ENCODE data around the gene KPNA1.

Gene KPNA1

DNA sequence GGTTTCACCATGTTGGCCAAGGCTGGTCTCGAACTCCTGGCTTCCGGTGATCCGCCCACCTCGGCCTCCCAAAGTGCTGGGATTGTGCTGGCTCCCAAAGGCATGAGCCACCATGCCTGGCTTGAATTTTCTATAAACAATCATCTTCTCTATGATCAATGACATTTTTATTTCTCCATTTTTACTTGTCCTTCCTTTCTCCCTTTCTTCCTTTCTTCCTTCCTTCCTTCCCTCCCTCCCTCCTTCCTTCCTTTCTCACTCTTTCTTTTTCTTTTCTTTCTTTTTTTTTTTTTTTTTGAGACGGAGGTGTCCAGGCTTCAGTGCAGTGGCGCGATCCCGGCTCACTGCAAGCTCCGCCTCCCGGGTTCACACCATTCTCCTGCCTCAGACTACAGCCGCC, 8.6 kb upstream of the KPNA1 start:
- Histone ChIP-seq H3K79me2 (ENCODE audit: low read length) (no peaks in the 10 kb centered on the region), H3K4me2 (ENCODE audit: low read length) (no peak overlapping the region), H3K36me3 (replicated peaks; ENCODE audit: low read depth, low read length) (peaks cover 15% of the 10 kb centered on the region), H3K9me3 (ENCODE audit: insufficient read depth, low read length) (no peaks in the 10 kb centered on the region), H3K4me1 (ENCODE audit: low read length) (peaks cover 5% of the 10 kb centered on the region; the same call in 1 of the 2 replicates), H4K20me1 (ENCODE audit: insufficient read depth, low read length) (no peaks in the 10 kb centered on the region), H3K27ac (ENCODE audit: low read length) (no peak overlapping the region), H3K27me3 (ENCODE audit: low read depth, low read length) (no peaks in the 10 kb centered on the region), H3K9ac (ENCODE audit: low read length) (no peak overlapping the region), H2AFZ (ENCODE audit: low read depth, low read length) (no peak overlapping the region), H3K4me3 (ENCODE audit: low read length) (no peak overlapping the region)
- TF ChIP-seq EZH2phosphoT487 (IDR thresholded peaks at IDR 0.05; ENCODE audit: low read depth) = no peak
- TF ChIP-seq, protein P1, sequence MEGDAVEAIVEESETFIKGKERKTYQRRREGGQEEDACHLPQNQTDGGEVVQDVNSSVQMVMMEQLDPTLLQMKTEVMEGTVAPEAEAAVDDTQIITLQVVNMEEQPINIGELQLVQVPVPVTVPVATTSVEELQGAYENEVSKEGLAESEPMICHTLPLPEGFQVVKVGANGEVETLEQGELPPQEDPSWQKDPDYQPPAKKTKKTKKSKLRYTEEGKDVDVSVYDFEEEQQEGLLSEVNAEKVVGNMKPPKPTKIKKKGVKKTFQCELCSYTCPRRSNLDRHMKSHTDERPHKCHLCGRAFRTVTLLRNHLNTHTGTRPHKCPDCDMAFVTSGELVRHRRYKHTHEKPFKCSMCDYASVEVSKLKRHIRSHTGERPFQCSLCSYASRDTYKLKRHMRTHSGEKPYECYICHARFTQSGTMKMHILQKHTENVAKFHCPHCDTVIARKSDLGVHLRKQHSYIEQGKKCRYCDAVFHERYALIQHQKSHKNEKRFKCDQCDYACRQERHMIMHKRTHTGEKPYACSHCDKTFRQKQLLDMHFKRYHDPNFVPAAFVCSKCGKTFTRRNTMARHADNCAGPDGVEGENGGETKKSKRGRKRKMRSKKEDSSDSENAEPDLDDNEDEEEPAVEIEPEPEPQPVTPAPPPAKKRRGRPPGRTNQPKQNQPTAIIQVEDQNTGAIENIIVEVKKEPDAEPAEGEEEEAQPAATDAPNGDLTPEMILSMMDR (IDR thresholded peaks at IDR 0.05; ENCODE audit: low read depth, low read length) = no peak

GRCh38 chr3:122520861-122521260, 6.1 kb upstream of the KPNA1 start:
- Histone ChIP-seq H3K4me1 (ENCODE audit: low read length) (peaks cover 5% of the 10 kb centered on the region; the same call in 1 of the 2 replicates), H3K9me3 (ENCODE audit: insufficient read depth, low read length) (no peaks in the 10 kb centered on the region), H2AFZ (ENCODE audit: low read depth, low read length) (no peak overlapping the region), H3K27me3 (ENCODE audit: low read depth, low read length) (no peaks in the 10 kb centered on the region), H4K20me1 (ENCODE audit: insufficient read depth, low read length) (no peaks in the 10 kb centered on the region), H3K27ac (ENCODE audit: low read length) (no peak overlapping the region), H3K36me3 (replicated peaks; ENCODE audit: low read depth, low read length) (no peaks in the 10 kb centered on the region), H3K9ac (ENCODE audit: low read length) (no peak overlapping the region), H3K4me3 (ENCODE audit: low read length) (no peak overlapping the region), H3K4me2 (ENCODE audit: low read length) (no peak overlapping the region), H3K79me2 (ENCODE audit: low read length) (no peaks in the 10 kb centered on the region)
- TF ChIP-seq, protein P1 (IDR thresholded peaks at IDR 0.05; ENCODE audit: low read depth, low read length) = no peak
- TF ChIP-seq EZH2phosphoT487 (IDR thresholded peaks at IDR 0.05; ENCODE audit: low read depth) = no peak

DNA sequence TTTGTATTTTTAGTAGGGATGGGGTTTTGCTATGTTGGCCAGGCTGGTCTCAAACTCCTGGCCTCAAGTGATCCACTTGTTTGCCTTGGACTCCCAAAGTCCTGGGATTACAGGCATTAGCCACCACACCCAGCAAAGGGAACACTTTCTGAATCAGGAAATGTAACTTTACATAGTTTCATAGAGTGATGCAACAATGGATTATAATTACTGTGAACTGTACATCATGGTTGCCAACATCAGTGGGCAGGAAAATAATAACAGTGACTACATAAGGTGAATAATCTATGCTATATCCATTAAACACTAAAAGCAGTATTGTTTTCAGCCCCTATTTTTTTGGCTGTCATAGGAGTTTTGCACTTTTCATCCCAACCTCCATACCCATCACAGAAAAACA, 5.0 kb upstream of the KPNA1 start:
- Histone ChIP-seq H3K9me3 (ENCODE audit: insufficient read depth, low read length) (no peaks in the 10 kb centered on the region), H3K27ac (ENCODE audit: low read length) (no peak overlapping the region), H3K9ac (ENCODE audit: low read length) (no peak overlapping the region), H3K4me1 (ENCODE audit: low read length) (peaks cover 5% of the 10 kb centered on the region; the same call in 1 of the 2 replicates), H2AFZ (ENCODE audit: low read depth, low read length) (no peak overlapping the region), H3K4me2 (ENCODE audit: low read length) (no peak overlapping the region), H3K79me2 (ENCODE audit: low read length) (no peaks in the 10 kb centered on the region), H3K27me3 (ENCODE audit: low read depth, low read length) (no peaks in the 10 kb centered on the region), H3K36me3 (replicated peaks; ENCODE audit: low read depth, low read length) (no peaks in the 10 kb centered on the region), H4K20me1 (ENCODE audit: insufficient read depth, low read length) (no peaks in the 10 kb centered on the region), H3K4me3 (ENCODE audit: low read length) (no peak overlapping the region)
- TF ChIP-seq EZH2phosphoT487 (IDR thresholded peaks at IDR 0.05; ENCODE audit: low read depth) = no peak
- TF ChIP-seq, protein P1 (IDR thresholded peaks at IDR 0.05; ENCODE audit: low read depth, low read length) = no peak

GRCh38 chr3:122516846-122517360, 2.2 kb upstream of the KPNA1 start:
- Histone ChIP-seq H3K36me3 (replicated peaks; ENCODE audit: low read depth, low read length) (no peaks in the 10 kb centered on the region), H3K27me3 (ENCODE audit: low read depth, low read length) (no peaks in the 10 kb centered on the region), H3K4me1 (ENCODE audit: low read length) (peaks cover 10% of the 10 kb centered on the region), H3K27ac (ENCODE audit: low read length) (no peak overlapping the region), H2AFZ (ENCODE audit: low read depth, low read length) (no peak overlapping the region), H3K4me3 (ENCODE audit: low read length) (no peak overlapping the region), H3K9ac (ENCODE audit: low read length) (no peak overlapping the region), H3K9me3 (ENCODE audit: insufficient read depth, low read length) (no peaks in the 10 kb centered on the region), H3K4me2 (ENCODE audit: low read length) (no peak overlapping the region), H3K79me2 (ENCODE audit: low read length) (peaks cover 27% of the 10 kb centered on the region), H4K20me1 (ENCODE audit: insufficient read depth, low read length) (peaks cover 20% of the 10 kb centered on the region)
- TF ChIP-seq, protein P1 (IDR thresholded peaks at IDR 0.05; ENCODE audit: low read depth, low read length) = no peak
- no peak for TF ChIP-seq EZH2phosphoT487 (IDR thresholded peaks at IDR 0.05; ENCODE audit: low read depth)
